ENCODE measurements around the gene TSSK6. TPM values are rescaled to one million over a fixed set of nuclear protein-coding genes. Genes with fewer than 3 reads are reported as not detected.

TSSK6 gene
- total RNA-seq, 1 experiment from 2014 or later, result 4.7 TPM

DNA sequence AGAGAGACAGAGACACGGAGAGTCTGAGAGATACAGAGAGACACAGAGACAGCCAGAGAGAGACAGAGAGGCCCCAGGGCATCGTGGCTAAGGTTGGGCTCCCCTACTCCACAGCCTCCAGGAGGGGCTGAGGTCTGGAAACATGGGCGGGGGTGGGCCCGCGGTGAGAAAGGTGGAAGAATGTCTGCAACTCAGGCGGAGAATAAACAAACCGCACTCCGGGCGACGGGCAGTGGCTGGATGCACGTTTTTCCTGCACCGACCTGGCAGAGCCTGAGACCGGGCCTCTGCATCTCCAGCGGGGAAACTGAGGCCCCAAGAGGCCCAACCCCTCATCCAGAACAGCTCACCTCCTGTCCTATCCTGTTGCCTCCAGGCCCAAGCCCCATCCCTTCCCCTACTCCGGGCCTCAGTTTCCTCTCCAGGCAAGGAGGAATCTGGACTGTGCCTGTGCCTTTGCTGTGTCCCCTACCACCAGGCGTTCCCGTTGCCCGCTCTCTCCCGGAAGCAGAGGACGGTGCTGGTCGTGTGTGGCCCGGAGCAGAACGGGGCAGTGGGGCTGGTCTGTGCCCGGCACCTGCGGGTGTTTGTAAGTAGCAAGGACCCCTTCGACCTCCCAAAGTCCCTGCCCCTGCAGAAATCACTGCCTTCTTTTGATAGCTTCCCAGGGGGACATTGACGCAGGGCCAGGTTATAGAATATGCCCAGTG lies 19.4 kb upstream of the TSSK6 start:
- Mint-ChIP-seq H3K27me3 (ENCODE audit: low read depth) (peaks cover 28% of the 10 kb centered on the region), H3K36me3 (no peaks in the 10 kb centered on the region), H3K4me1 (peaks cover 24% of the 10 kb centered on the region), H3K9me3 (no peaks in the 10 kb centered on the region), H3K4me3 (no peak overlapping the region), H3K27ac (no peak overlapping the region)
- ChIA-PET CTCF (interaction anchor here (0.8 to 14.4 kb wide), 3 partner anchors 19 to 109 kb away, joined by 3 to 408 read pairs (median 4); partner anchors contain the start of gene GMIP), POLR2A (interaction anchor here (0.6 kb wide), 1 partner anchor 73 kb away, joined by 3 read pairs; no protein-coding TSS in a partner anchor)
- no peak for ATAC-seq
- DNase-seq (ENCODE audit: low spot score), result no peak
- TF ChIP-seq, protein P1, sequence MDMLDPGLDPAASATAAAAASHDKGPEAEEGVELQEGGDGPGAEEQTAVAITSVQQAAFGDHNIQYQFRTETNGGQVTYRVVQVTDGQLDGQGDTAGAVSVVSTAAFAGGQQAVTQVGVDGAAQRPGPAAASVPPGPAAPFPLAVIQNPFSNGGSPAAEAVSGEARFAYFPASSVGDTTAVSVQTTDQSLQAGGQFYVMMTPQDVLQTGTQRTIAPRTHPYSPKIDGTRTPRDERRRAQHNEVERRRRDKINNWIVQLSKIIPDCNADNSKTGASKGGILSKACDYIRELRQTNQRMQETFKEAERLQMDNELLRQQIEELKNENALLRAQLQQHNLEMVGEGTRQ (CRISPR knock-in tag; IDR thresholded peaks at IDR 0.05), result no peak
- TF ChIP-seq GRHL2 (CRISPR knock-in tag; IDR thresholded peaks at IDR 0.05; ENCODE audit: insufficient replicate concordance, severe bottlenecking) (no peak), GABPB1 (CRISPR knock-in tag; IDR thresholded peaks at IDR 0.05) (no peak), MYBL2 (CRISPR knock-in tag; IDR thresholded peaks at IDR 0.05) (no peak)
- TF ChIP-seq, protein P2, sequence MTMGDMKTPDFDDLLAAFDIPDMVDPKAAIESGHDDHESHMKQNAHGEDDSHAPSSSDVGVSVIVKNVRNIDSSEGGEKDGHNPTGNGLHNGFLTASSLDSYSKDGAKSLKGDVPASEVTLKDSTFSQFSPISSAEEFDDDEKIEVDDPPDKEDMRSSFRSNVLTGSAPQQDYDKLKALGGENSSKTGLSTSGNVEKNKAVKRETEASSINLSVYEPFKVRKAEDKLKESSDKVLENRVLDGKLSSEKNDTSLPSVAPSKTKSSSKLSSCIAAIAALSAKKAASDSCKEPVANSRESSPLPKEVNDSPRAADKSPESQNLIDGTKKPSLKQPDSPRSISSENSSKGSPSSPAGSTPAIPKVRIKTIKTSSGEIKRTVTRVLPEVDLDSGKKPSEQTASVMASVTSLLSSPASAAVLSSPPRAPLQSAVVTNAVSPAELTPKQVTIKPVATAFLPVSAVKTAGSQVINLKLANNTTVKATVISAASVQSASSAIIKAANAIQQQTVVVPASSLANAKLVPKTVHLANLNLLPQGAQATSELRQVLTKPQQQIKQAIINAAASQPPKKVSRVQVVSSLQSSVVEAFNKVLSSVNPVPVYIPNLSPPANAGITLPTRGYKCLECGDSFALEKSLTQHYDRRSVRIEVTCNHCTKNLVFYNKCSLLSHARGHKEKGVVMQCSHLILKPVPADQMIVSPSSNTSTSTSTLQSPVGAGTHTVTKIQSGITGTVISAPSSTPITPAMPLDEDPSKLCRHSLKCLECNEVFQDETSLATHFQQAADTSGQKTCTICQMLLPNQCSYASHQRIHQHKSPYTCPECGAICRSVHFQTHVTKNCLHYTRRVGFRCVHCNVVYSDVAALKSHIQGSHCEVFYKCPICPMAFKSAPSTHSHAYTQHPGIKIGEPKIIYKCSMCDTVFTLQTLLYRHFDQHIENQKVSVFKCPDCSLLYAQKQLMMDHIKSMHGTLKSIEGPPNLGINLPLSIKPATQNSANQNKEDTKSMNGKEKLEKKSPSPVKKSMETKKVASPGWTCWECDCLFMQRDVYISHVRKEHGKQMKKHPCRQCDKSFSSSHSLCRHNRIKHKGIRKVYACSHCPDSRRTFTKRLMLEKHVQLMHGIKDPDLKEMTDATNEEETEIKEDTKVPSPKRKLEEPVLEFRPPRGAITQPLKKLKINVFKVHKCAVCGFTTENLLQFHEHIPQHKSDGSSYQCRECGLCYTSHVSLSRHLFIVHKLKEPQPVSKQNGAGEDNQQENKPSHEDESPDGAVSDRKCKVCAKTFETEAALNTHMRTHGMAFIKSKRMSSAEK (CRISPR knock-in tag; IDR thresholded peaks at IDR 0.05; ENCODE audit: borderline replicate concordance), result no peak
- TF ChIP-seq, protein P3, sequence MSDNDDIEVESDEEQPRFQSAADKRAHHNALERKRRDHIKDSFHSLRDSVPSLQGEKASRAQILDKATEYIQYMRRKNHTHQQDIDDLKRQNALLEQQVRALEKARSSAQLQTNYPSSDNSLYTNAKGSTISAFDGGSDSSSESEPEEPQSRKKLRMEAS (CRISPR knock-in tag; IDR thresholded peaks at IDR 0.05), result no peak

DNA sequence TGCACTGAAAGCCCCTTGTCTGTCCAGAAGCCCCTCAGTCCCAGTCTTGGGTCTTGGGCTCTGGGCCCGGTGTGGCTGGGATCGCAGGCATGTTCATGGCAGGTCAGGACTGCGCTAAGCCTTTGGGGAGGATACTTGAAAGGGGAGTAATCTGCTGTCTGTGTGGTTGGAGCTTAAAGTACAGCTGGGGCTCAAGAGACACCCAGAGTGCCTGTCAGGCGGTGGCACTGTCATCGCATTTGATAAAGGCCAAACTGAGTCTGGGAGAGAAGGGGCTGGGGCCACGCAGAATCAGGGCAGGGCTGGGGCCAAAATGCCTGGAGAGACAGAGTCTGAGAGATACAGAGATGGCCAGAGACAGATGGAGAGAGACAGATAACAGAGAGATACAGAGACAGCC lies 18.5 kb upstream of the TSSK6 start:
- Mint-ChIP-seq H3K9me3 (no peaks in the 10 kb centered on the region), H3K4me1 (peaks cover 25% of the 10 kb centered on the region), H3K27ac (no peak overlapping the region), H3K27me3 (ENCODE audit: low read depth) (peaks cover 19% of the 10 kb centered on the region), H3K4me3 (no peak overlapping the region), H3K36me3 (peaks cover 3% of the 10 kb centered on the region; the same call in 1 of the 2 replicates)
- ATAC-seq (no peak), DNase-seq (ENCODE audit: low spot score) (no peak)
- CTCF ChIA-PET, result interaction anchor here (14.4 kb wide), 1 partner anchor 19 kb away, joined by 408 read pairs; no protein-coding TSS in a partner anchor
- POLR2A ChIA-PET, result no interaction called here
- TF ChIP-seq, protein P4, sequence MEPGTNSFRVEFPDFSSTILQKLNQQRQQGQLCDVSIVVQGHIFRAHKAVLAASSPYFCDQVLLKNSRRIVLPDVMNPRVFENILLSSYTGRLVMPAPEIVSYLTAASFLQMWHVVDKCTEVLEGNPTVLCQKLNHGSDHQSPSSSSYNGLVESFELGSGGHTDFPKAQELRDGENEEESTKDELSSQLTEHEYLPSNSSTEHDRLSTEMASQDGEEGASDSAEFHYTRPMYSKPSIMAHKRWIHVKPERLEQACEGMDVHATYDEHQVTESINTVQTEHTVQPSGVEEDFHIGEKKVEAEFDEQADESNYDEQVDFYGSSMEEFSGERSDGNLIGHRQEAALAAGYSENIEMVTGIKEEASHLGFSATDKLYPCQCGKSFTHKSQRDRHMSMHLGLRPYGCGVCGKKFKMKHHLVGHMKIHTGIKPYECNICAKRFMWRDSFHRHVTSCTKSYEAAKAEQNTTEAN (CRISPR knock-in tag; IDR thresholded peaks at IDR 0.05), result no peak
- TF ChIP-seq KAT7 (CRISPR knock-in tag; IDR thresholded peaks at IDR 0.05; ENCODE audit: borderline replicate concordance) (no peak), NFE2L1 (CRISPR knock-in tag; IDR thresholded peaks at IDR 0.05) (no peak), GRHL2 (CRISPR knock-in tag; IDR thresholded peaks at IDR 0.05; ENCODE audit: insufficient replicate concordance, severe bottlenecking) (no peak), RORB (CRISPR knock-in tag; IDR thresholded peaks at IDR 0.05) (no peak), ZNF317 (CRISPR knock-in tag; IDR thresholded peaks at IDR 0.05; ENCODE audit: borderline replicate concordance, low read depth) (no peak), ATF1 (CRISPR knock-in tag; IDR thresholded peaks at IDR 0.05) (no peak), JUN (CRISPR knock-in tag; IDR thresholded peaks at IDR 0.05) (no peak), GTF2I (CRISPR knock-in tag; conservative IDR thresholded peaks at IDR 0.05) (no peak)
- TF ChIP-seq, protein P5, sequence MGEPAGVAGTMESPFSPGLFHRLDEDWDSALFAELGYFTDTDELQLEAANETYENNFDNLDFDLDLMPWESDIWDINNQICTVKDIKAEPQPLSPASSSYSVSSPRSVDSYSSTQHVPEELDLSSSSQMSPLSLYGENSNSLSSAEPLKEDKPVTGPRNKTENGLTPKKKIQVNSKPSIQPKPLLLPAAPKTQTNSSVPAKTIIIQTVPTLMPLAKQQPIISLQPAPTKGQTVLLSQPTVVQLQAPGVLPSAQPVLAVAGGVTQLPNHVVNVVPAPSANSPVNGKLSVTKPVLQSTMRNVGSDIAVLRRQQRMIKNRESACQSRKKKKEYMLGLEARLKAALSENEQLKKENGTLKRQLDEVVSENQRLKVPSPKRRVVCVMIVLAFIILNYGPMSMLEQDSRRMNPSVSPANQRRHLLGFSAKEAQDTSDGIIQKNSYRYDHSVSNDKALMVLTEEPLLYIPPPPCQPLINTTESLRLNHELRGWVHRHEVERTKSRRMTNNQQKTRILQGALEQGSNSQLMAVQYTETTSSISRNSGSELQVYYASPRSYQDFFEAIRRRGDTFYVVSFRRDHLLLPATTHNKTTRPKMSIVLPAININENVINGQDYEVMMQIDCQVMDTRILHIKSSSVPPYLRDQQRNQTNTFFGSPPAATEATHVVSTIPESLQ (CRISPR knock-in tag; IDR thresholded peaks at IDR 0.05), result no peak
- TF ChIP-seq, protein P6, sequence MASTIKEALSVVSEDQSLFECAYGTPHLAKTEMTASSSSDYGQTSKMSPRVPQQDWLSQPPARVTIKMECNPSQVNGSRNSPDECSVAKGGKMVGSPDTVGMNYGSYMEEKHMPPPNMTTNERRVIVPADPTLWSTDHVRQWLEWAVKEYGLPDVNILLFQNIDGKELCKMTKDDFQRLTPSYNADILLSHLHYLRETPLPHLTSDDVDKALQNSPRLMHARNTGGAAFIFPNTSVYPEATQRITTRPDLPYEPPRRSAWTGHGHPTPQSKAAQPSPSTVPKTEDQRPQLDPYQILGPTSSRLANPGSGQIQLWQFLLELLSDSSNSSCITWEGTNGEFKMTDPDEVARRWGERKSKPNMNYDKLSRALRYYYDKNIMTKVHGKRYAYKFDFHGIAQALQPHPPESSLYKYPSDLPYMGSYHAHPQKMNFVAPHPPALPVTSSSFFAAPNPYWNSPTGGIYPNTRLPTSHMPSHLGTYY (CRISPR knock-in tag; IDR thresholded peaks at IDR 0.05), result no peak
- TF ChIP-seq, protein P7, sequence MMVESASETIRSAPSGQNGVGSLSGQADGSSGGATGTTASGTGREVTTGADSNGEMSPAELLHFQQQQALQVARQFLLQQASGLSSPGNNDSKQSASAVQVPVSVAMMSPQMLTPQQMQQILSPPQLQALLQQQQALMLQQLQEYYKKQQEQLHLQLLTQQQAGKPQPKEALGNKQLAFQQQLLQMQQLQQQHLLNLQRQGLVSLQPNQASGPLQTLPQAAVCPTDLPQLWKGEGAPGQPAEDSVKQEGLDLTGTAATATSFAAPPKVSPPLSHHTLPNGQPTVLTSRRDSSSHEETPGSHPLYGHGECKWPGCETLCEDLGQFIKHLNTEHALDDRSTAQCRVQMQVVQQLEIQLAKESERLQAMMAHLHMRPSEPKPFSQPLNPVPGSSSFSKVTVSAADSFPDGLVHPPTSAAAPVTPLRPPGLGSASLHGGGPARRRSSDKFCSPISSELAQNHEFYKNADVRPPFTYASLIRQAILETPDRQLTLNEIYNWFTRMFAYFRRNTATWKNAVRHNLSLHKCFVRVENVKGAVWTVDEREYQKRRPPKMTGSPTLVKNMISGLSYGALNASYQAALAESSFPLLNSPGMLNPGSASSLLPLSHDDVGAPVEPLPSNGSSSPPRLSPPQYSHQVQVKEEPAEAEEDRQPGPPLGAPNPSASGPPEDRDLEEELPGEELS (CRISPR knock-in tag; IDR thresholded peaks at IDR 0.05), result no peak
- TF ChIP-seq, protein P8, sequence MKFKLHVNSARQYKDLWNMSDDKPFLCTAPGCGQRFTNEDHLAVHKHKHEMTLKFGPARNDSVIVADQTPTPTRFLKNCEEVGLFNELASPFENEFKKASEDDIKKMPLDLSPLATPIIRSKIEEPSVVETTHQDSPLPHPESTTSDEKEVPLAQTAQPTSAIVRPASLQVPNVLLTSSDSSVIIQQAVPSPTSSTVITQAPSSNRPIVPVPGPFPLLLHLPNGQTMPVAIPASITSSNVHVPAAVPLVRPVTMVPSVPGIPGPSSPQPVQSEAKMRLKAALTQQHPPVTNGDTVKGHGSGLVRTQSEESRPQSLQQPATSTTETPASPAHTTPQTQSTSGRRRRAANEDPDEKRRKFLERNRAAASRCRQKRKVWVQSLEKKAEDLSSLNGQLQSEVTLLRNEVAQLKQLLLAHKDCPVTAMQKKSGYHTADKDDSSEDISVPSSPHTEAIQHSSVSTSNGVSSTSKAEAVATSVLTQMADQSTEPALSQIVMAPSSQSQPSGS (CRISPR knock-in tag; IDR thresholded peaks at IDR 0.05; ENCODE audit: borderline replicate concordance, low read depth), result no peak
- TF ChIP-seq, protein P9, sequence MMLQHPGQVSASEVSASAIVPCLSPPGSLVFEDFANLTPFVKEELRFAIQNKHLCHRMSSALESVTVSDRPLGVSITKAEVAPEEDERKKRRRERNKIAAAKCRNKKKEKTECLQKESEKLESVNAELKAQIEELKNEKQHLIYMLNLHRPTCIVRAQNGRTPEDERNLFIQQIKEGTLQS (CRISPR knock-in tag; conservative IDR thresholded peaks at IDR 0.05), result no peak
